GM12878 (cell line): ENCODE results near the gene TUBA1B.

Experiments
- ASH2L ChIP-seq: fragments of 300-600, 200-600 bp; sonication (generic); IDR thresholded peaks from 2 replicates; pipeline ENCODE4 v1.6.1; 2017; ENCODE audit warnings: low read depth, mild to moderate bottlenecking, borderline replicate concordance
- CREB1 ChIP-seq: IDR thresholded peaks from 2 replicates; pipeline ENCODE4 v1.6.1; 2012; ENCODE audit warnings: low read depth, mild to moderate bottlenecking, inconsistent platforms
- PML ChIP-seq: IDR thresholded peaks from 2 replicates; pipeline ENCODE4 v1.6.1; 2012; ENCODE audit warnings: low read length, inconsistent platforms
- SUZ12 ChIP-seq: fragments of 200-600 bp; sonication (generic); IDR thresholded peaks from one replicate; pipeline ENCODE4 v1.6.1; 2018; ENCODE audit warnings: antibody characterized with exemption, mild to moderate bottlenecking; ENCODE audit not compliant: unreplicated experiment
- ZNF274 ChIP-seq: IDR thresholded peaks from one replicate; pipeline ENCODE4 v1.8.0; 2011; ENCODE audit not compliant: insufficient read length, insufficient read depth
- ZSCAN29 ChIP-seq: fragments of 450-650 bp; IDR thresholded peaks from 2 replicates; pipeline ENCODE4 v1.6.1; 2017; ENCODE audit warnings: mild to moderate bottlenecking, moderate library complexity
- TF ChIP-seq, protein P1 (sequence below), 3 experiments: IDR thresholded peaks in 2 of 3; conservative IDR thresholded peaks in 1 of 3; 2 replicates each; pipeline ENCODE4 v1.5.1; 2011; ENCODE audit warnings: low read depth in 3 of 3, low read length in 3 of 3, mild to moderate bottlenecking in 3 of 3, control low read depth in 2 of 3, moderate library complexity in 2 of 3, inconsistent platforms in 1 of 3, mixed read lengths in 1 of 3; ENCODE audit not compliant: control insufficient read depth in 2 of 3, insufficient read depth in 1 of 3; ENCODE audit errors: extremely low read depth in 1 of 3

DNA sequence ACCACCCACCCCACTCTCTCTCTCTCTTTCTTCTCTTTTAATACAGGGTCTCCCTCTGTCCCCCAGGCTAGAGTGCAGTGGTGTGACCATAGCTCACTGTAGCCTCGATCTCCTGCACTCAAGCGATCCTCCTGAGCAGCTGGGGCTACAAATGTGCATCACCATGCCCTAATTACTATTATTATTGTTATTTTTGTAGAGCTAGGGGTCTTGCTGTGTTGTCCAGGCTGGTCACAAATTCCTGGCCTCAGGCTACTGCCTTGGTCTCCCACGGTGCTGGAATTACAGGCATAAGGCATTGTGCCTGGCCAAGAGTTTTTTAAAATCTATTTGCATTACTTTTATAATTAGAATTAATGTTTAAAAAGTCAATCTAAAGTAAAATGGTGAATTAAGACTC lies 23.0 kb upstream of the TUBA1B start:
- TF ChIP-seq, protein P1, sequence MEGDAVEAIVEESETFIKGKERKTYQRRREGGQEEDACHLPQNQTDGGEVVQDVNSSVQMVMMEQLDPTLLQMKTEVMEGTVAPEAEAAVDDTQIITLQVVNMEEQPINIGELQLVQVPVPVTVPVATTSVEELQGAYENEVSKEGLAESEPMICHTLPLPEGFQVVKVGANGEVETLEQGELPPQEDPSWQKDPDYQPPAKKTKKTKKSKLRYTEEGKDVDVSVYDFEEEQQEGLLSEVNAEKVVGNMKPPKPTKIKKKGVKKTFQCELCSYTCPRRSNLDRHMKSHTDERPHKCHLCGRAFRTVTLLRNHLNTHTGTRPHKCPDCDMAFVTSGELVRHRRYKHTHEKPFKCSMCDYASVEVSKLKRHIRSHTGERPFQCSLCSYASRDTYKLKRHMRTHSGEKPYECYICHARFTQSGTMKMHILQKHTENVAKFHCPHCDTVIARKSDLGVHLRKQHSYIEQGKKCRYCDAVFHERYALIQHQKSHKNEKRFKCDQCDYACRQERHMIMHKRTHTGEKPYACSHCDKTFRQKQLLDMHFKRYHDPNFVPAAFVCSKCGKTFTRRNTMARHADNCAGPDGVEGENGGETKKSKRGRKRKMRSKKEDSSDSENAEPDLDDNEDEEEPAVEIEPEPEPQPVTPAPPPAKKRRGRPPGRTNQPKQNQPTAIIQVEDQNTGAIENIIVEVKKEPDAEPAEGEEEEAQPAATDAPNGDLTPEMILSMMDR (IDR thresholded peaks at IDR 0.05 in 2 of 3, conservative IDR thresholded peaks at IDR 0.05 in 1 of 3; ENCODE audit: control insufficient read depth in 2 of 3, extremely low read depth in 1 of 3, insufficient read depth in 1 of 3, low read depth in 3 of 3, low read length in 3 of 3) = no peak
- TF ChIP-seq ZSCAN29 (no peak), ASH2L (no peak), PML (no peak), SUZ12 (no peak), ZNF274 (no peak), CREB1 (no peak)
